HEK293 (cell line): ENCODE results near the gene BID.

Experiments
- CTCF ChIP-seq: fragments of 450-650 bp; formaldehyde crosslinking; IDR thresholded peaks from 2 replicates; pipeline ENCODE4 v1.5.1; 2016; ENCODE audit warnings: missing biosample characterization, missing genetic modification characterization
- REST ChIP-seq: fragments of 450-650 bp; formaldehyde crosslinking; IDR thresholded peaks from 2 replicates; pipeline ENCODE4 v1.5.1; 2016; ENCODE audit warnings: missing biosample characterization, missing genetic modification characterization
- ZFP41 ChIP-seq: fragments of 450-650 bp; formaldehyde crosslinking; IDR thresholded peaks from 2 replicates; pipeline ENCODE4 v1.5.1; 2016; ENCODE audit warnings: missing biosample characterization, missing genetic modification characterization, borderline replicate concordance
- ZNF239 ChIP-seq: fragments of 450-650 bp; formaldehyde crosslinking; IDR thresholded peaks from 2 replicates; pipeline ENCODE4 v1.5.1; 2016; ENCODE audit warnings: missing biosample characterization, missing genetic modification characterization
- ZNF274 ChIP-seq, 2 experiments: fragments of 200-500 bp in 1 of 2; fragments of 450-650 bp in 1 of 2; sonication (Bioruptor generic) in 1 of 2; formaldehyde crosslinking in 1 of 2; IDR thresholded peaks; 2 replicates each; pipeline versions ENCODE4 v1.5.1 to v1.6.1; 2014 to 2016; ENCODE audit warnings: borderline replicate concordance in 1 of 2, inconsistent platforms in 1 of 2, low read length in 1 of 2, missing biosample characterization in 1 of 2, missing genetic modification characterization in 1 of 2
- ZNF37A ChIP-seq: fragments of 450-650 bp; IDR thresholded peaks from 2 replicates; pipeline ENCODE4 v1.5.1; 2018; ENCODE audit warnings: missing biosample characterization, missing genetic modification characterization
- ZNF426 ChIP-seq: fragments of 450-650 bp; formaldehyde crosslinking; IDR thresholded peaks from 2 replicates; pipeline ENCODE4 v1.5.1; 2017; ENCODE audit warnings: missing biosample characterization, missing genetic modification characterization, mild to moderate bottlenecking, inconsistent platforms, moderate library complexity
- ZNF488 ChIP-seq: fragments of 450-650 bp; formaldehyde crosslinking; IDR thresholded peaks from 2 replicates; pipeline ENCODE4 v1.5.1; 2016; ENCODE audit warnings: missing biosample characterization, missing genetic modification characterization
- ZNF654 ChIP-seq: fragments of 450-650 bp; formaldehyde crosslinking; IDR thresholded peaks from 2 replicates; pipeline ENCODE4 v1.5.1; 2016; ENCODE audit warnings: low read depth, missing biosample characterization, missing genetic modification characterization
- ZXDB ChIP-seq: fragments of 450-650 bp; formaldehyde crosslinking; IDR thresholded peaks from 2 replicates; pipeline ENCODE4 v1.5.1; 2016; ENCODE audit warnings: missing biosample characterization, missing genetic modification characterization
- TF ChIP-seq, protein P1 (sequence below): fragments of 450-650 bp; formaldehyde crosslinking; IDR thresholded peaks from 2 replicates; pipeline ENCODE4 v1.5.1; 2016; ENCODE audit warnings: missing biosample characterization, missing genetic modification characterization

DNA sequence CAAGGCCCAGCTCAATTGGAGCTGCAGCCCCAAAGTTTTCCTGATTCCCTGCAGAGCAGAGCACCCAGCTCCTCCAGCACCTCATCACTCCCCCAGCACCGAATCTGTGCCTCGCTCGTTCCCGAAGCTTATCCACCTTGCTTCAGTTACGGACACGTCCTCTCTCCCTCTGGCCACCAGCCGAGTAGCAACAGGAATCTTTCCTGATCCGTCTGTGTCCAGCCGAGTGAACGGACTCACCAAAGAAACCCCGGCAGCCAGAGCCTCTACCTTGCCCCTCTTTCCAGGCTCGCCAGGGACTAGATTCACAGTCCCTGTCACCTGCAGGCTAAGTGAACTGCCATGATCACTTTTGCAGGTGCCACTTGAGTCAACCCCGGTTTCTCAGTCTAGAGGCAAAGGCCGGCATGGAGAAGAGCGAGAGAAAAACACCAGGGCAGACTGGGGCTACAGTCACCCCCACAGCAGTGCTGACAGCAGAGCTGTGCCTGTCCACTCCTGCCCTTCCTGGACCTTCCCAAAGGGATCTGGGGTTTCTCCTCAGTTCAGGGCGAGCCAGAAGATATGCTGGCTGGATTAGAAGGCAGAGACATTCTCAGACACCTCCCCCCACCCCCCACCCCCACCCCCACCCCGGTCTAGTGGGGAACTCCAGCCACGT, 32.3 kb downstream of the BID start:
- TF ChIP-seq CTCF (tag by site-specific recombination) = no peak
- no peak for TF ChIP-seq ZNF426 (tag by site-specific recombination)
- TF ChIP-seq REST = no peak
- TF ChIP-seq ZNF274 (IDR thresholded peaks at IDR 0.05; ENCODE audit: low read length) = no peak
- TF ChIP-seq ZNF274 (tag by site-specific recombination; IDR thresholded peaks at IDR 0.05; ENCODE audit: borderline replicate concordance) = no peak
- TF ChIP-seq, protein P1, sequence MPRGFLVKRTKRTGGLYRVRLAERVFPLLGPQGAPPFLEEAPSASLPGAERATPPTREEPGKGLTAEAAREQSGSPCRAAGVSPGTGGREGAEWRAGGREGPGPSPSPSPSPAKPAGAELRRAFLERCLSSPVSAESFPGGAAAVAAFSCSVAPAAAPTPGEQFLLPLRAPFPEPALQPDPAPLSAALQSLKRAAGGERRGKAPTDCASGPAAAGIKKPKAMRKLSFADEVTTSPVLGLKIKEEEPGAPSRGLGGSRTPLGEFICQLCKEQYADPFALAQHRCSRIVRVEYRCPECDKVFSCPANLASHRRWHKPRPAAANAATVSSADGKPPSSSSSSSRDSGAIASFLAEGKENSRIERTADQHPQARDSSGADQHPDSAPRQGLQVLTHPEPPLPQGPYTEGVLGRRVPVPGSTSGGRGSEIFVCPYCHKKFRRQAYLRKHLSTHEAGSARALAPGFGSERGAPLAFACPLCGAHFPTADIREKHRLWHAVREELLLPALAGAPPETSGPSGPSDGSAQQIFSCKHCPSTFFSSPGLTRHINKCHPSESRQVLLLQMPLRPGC (tag by site-specific recombination) = no peak
- no peak for TF ChIP-seq ZXDB
- no peak for TF ChIP-seq ZNF37A (tag by site-specific recombination)
- TF ChIP-seq ZFP41 = no peak
- TF ChIP-seq ZNF488 = no peak
- no peak for TF ChIP-seq ZNF239
- TF ChIP-seq ZNF654 (tag by site-specific recombination) = no peak
